IMR-90 (cell line): Measurements from ENCODE around the gene SLC25A38. TPM values are rescaled to one million over a fixed set of nuclear protein-coding genes. Genes with fewer than 3 reads are reported as not detected.

Source experiments
- ATAC-seq: fragments of 200-7000 bp; cut with Tn5 transposase; 2 replicates; pipeline ENCODE4 v1.9.1; 2020; ENCODE audit warnings: low read depth, mild to moderate bottlenecking, moderate library complexity
- BruUV-seq: library from RNA; stranded (reverse); fragments of 400-500 nt; replicated peaks from 2 replicates; lab custom pipeline; 2021; lab: Mats Ljungman, UMichigan
- CTCF ChIA-PET: fragments of 300-600 bp; formaldehyde crosslinking; extraction: SDS; loops from one replicate; lab custom pipeline; 2021; ENCODE audit warnings: antibody characterized with exemption; lab: Yijun Ruan, JAX
- POLR2A ChIA-PET: fragments of 300-600 bp; sonication (Branson Sonifier 250); formaldehyde crosslinking; loops from one replicate; lab custom pipeline; 2022; ENCODE audit warnings: antibody characterized with exemption; ENCODE audit not compliant: unreplicated experiment; lab: Charles Lee
- DNase-seq: peaks from one replicate; pipeline ENCODE4 v3.0.0; 2013
- H2AFZ ChIP-seq: replicated peaks from 2 replicates; pipeline ENCODE3; 2013; ENCODE audit warnings: low read length, mild to moderate bottlenecking; ENCODE audit not compliant: poor library complexity
- H2AK5ac ChIP-seq: 2 replicates; pipeline ENCODE4 v1.6.1; 2013; ENCODE audit warnings: low read depth, low read length, inconsistent platforms
- H2AK9ac ChIP-seq: replicated peaks from 2 replicates; pipeline ENCODE3; 2013; ENCODE audit warnings: mild to moderate bottlenecking, low read depth, low read length, moderate library complexity; ENCODE audit not compliant: poor library complexity
- H2BK120ac ChIP-seq: 2 replicates; pipeline ENCODE4 v1.6.1; 2013; ENCODE audit warnings: low read depth, low read length, inconsistent platforms
- H2BK15ac ChIP-seq: 3 replicates; pipeline ENCODE4 v1.6.1; 2013; ENCODE audit warnings: low read depth, low read length, inconsistent platforms
- H2BK20ac ChIP-seq: 2 replicates; pipeline ENCODE4 v1.6.1; 2013; ENCODE audit warnings: low read depth, mild to moderate bottlenecking, inconsistent platforms, low read length, moderate library complexity
- H2BK5ac ChIP-seq: 2 replicates; pipeline ENCODE4 v1.6.1; 2013; ENCODE audit warnings: mild to moderate bottlenecking, low read depth, low read length, inconsistent platforms; ENCODE audit not compliant: poor library complexity, severe bottlenecking
- H3K14ac ChIP-seq: replicated peaks from 2 replicates; pipeline ENCODE4 v1.6.1; 2013; ENCODE audit warnings: low read depth, low read length, inconsistent platforms
- H3K18ac ChIP-seq: 2 replicates; pipeline ENCODE4 v1.6.1; 2013; ENCODE audit warnings: low read depth, low read length, control low read depth
- H3K23ac ChIP-seq: 2 replicates; pipeline ENCODE4 v1.6.1; 2013; ENCODE audit warnings: low read depth, low read length, inconsistent platforms
- H3K27ac ChIP-seq: 2 replicates; pipeline ENCODE4 v1.5.1; 2013; ENCODE audit warnings: mild to moderate bottlenecking, control low read depth, low read length; ENCODE audit not compliant: insufficient read depth
- H3K27me3 ChIP-seq: 2 replicates; pipeline ENCODE4 v1.6.1; 2013; ENCODE audit warnings: low read length; ENCODE audit not compliant: control insufficient read depth, insufficient read depth
- H3K36me3 ChIP-seq: 2 replicates; pipeline ENCODE4 v1.6.1; 2013; ENCODE audit warnings: low read length, mixed read lengths; ENCODE audit not compliant: control insufficient read depth, insufficient read depth
- H3K4ac ChIP-seq: 2 replicates; pipeline ENCODE4 v1.6.1; 2013; ENCODE audit warnings: low read depth, low read length, inconsistent platforms
- H3K4me1 ChIP-seq: 2 replicates; pipeline ENCODE4 v1.6.1; 2013; ENCODE audit warnings: low read length, mixed read lengths; ENCODE audit not compliant: control insufficient read depth, insufficient read depth
- H3K4me2 ChIP-seq: 2 replicates; pipeline ENCODE4 v1.6.1; 2013; ENCODE audit warnings: low read depth, mild to moderate bottlenecking, control low read depth, low read length, moderate library complexity
- H3K4me3 ChIP-seq: 2 replicates; pipeline ENCODE4 v1.5.1; 2013; ENCODE audit warnings: low read depth, mild to moderate bottlenecking, control low read depth, low read length, moderate library complexity; ENCODE audit not compliant: insufficient read depth
- H3K56ac ChIP-seq: 2 replicates; pipeline ENCODE4 v1.6.1; 2013; ENCODE audit warnings: low read length, inconsistent platforms; ENCODE audit not compliant: insufficient read depth; ENCODE audit errors: extremely low read depth
- H3K79me1 ChIP-seq, 2 experiments: 2 replicates each; pipeline ENCODE4 v1.6.1; 2013; ENCODE audit warnings: low read length in 2 of 2, inconsistent platforms in 1 of 2, low read depth in 1 of 2
- H3K9ac ChIP-seq: 2 replicates; pipeline ENCODE4 v1.6.1; 2013; ENCODE audit warnings: low read depth, low read length, control low read depth
- H3K9me1 ChIP-seq: 2 replicates; pipeline ENCODE4 v1.6.1; 2013; ENCODE audit warnings: low read length, inconsistent platforms; ENCODE audit not compliant: insufficient read depth
- H3K9me3 ChIP-seq: 2 replicates; pipeline ENCODE4 v1.6.1; 2013; ENCODE audit warnings: low read length; ENCODE audit not compliant: control insufficient read depth, insufficient read depth
- H4K20me1 ChIP-seq: 2 replicates; pipeline ENCODE4 v1.6.1; 2013; ENCODE audit warnings: low read length, inconsistent platforms; ENCODE audit not compliant: insufficient read depth
- H4K5ac ChIP-seq: 2 replicates; pipeline ENCODE4 v1.6.1; 2013; ENCODE audit warnings: mild to moderate bottlenecking, low read depth, low read length, control low read depth
- H4K8ac ChIP-seq, 2 experiments: 2 replicates each; pipeline ENCODE4 v1.6.1; 2013; ENCODE audit warnings: low read depth in 2 of 2, low read length in 2 of 2, control low read depth in 1 of 2, inconsistent platforms in 1 of 2
- H4K91ac ChIP-seq: 2 replicates; pipeline ENCODE4 v1.6.1; 2013; ENCODE audit warnings: low read depth, low read length, inconsistent platforms; ENCODE audit not compliant: insufficient read depth
- CTCF ChIP-seq: conservative IDR thresholded peaks from 2 replicates; pipeline ENCODE4 v1.5.1; 2012; ENCODE audit warnings: mild to moderate bottlenecking, low read depth, low read length, improper control_type of control experiment
- MXI1 ChIP-seq: IDR thresholded peaks from 2 replicates; pipeline ENCODE4 v1.6.1; 2012; ENCODE audit warnings: low read depth, mild to moderate bottlenecking, low read length, moderate library complexity, borderline replicate concordance
- POLR2A ChIP-seq: IDR thresholded peaks from 2 replicates; pipeline ENCODE4 v1.6.1; 2012; ENCODE audit warnings: mild to moderate bottlenecking, low read depth, low read length
- RCOR1 ChIP-seq: IDR thresholded peaks from 2 replicates; pipeline ENCODE4 v1.6.1; 2012; ENCODE audit warnings: mild to moderate bottlenecking, low read length, improper control_type of control experiment; ENCODE audit not compliant: insufficient replicate concordance
- dilution Hi-C: fragments of 300-500 bp; cut with HindIII; formaldehyde crosslinking; loops from one replicate; pipeline ENCODE4 v1.14.3; 2018; ENCODE audit warnings: low sequenced_read_pairs; ENCODE audit not compliant: unreplicated experiment
- in situ Hi-C: fragments of 300-500 bp; cut with MboI; formaldehyde crosslinking; loops from 3 replicates; pipeline ENCODE4 v1.14.3; 2019; ENCODE audit warnings: low sequenced_read_pairs, inconsistent platforms, mixed read lengths
- intact Hi-C: fragments of 100-400 bp; cut with micrococcal nuclease; formaldehyde crosslinking; loops from 2 replicates; pipeline ENCODE4 v1.10.0; 2022
- polyA plus RNA-seq, 3 experiments: library from polyadenylated mRNA; depleted of rRNA; stranded (reverse); fragments of >200 nt; gene quantifications; 2 replicates each; pipeline ENCODE4 v1.2.3, GENCODE V29; 2012; ENCODE audit warnings: low replicate concordance in 1 of 3
- total RNA-seq: library from RNA; depleted of rRNA; stranded (reverse); fragments of >200 nt; gene quantifications from 2 replicates; pipeline ENCODE4 v1.2.3, GENCODE V29; 2012

Gene SLC25A38
- total and polyA plus RNA-seq, 2 of the 4 experiments (the other 2 are of a cell fraction): 17.4 to 22.6 TPM

GRCh38 chr3:39343760-39344159, 39.4 kb upstream of the SLC25A38 start:
- H3K56ac ChIP-seq: no peak overlapping the region
- no peak overlapping the region for H3K27ac ChIP-seq
- no peak overlapping the region for H4K8ac ChIP-seq
- H4K5ac ChIP-seq: no peak overlapping the region
- no peak overlapping the region for H3K4ac ChIP-seq
- H3K18ac ChIP-seq: no peak overlapping the region
- H4K91ac ChIP-seq: no peak overlapping the region
- H3K14ac ChIP-seq: no peak overlapping the region
- ChIA-PET CTCF (no interaction called here), POLR2A (no interaction called here)
- no peaks in the 10 kb centered on the region; the same call in 1 of the 2 replicates for H3K27me3 ChIP-seq
- H2AFZ ChIP-seq: no peak overlapping the region
- no peak overlapping the region for H2AK9ac ChIP-seq
- ATAC-seq: no peak
- H2BK120ac ChIP-seq: no peak overlapping the region
- no peak overlapping the region for H2AK5ac ChIP-seq
- no peak overlapping the region for H3K4me3 ChIP-seq
- intact Hi-C loops (no loop called here), in situ Hi-C loops (no loop called here), dilution Hi-C loops (no loop called here)
- no TSS peak for BruUV-seq
- no peak overlapping the region for H3K4me2 ChIP-seq
- no peak overlapping the region for H3K9ac ChIP-seq
- H3K79me1 ChIP-seq: no peaks in the 10 kb centered on the region
- H2BK20ac ChIP-seq: no peak overlapping the region
- H3K36me3 ChIP-seq: no peaks in the 10 kb centered on the region
- H3K23ac ChIP-seq: no peak overlapping the region
- no peak overlapping the region for H2BK5ac ChIP-seq
- no peaks in the 10 kb centered on the region for H3K9me1 ChIP-seq
- DNase-seq: no peak
- H3K9me3 ChIP-seq: no peaks in the 10 kb centered on the region
- H2BK15ac ChIP-seq: no peak overlapping the region
- H3K4me1 ChIP-seq: no peaks in the 10 kb centered on the region
- no peaks in the 10 kb centered on the region for H4K20me1 ChIP-seq
- no peak for TF ChIP-seq POLR2A
- no peak for TF ChIP-seq MXI1
- no peak for TF ChIP-seq RCOR1
- no peak for TF ChIP-seq CTCF
